RWPE2 (cell line): ENCODE measurements around the gene CACNB2.

Experiments
- ATAC-seq: fragments of 200-7000 bp; cut with Tn5 transposase; 3 replicates; pipeline ENCODE4 v1.9.1; 2021; ENCODE audit warnings: low read depth
- DNase-seq: peaks from one replicate; pipeline ENCODE4 v3.0.0-alpha.2; 2020; ENCODE audit warnings: low spot score
- H3K27ac ChIP-seq: fragments of 450-650 bp; 2 replicates; pipeline ENCODE4 v1.5.1; 2017; ENCODE audit warnings: mild to moderate bottlenecking; ENCODE audit not compliant: poor library complexity, severe bottlenecking
- H3K27me3 ChIP-seq: fragments of 250-450 bp; sonication (Bioruptor Pico); 2 replicates; pipeline ENCODE4 v1.5.1; 2021; ENCODE audit warnings: mild to moderate bottlenecking, moderate library complexity; ENCODE audit not compliant: insufficient read depth, poor library complexity, severe bottlenecking
- H3K36me3 ChIP-seq: fragments of 250-450 bp; sonication (Bioruptor Pico); 2 replicates; pipeline ENCODE4 v1.5.1; 2020; ENCODE audit warnings: low read depth, mild to moderate bottlenecking, moderate library complexity
- H3K4me1 ChIP-seq: fragments of 250-450 bp; sonication (Bioruptor Pico); 2 replicates; pipeline ENCODE4 v1.5.1; 2021; ENCODE audit warnings: mild to moderate bottlenecking, moderate library complexity; ENCODE audit not compliant: insufficient read depth, poor library complexity, severe bottlenecking
- H3K4me3 ChIP-seq: fragments of 250-450 bp; sonication (Bioruptor Pico); 2 replicates; pipeline ENCODE4 v1.5.1; 2021; ENCODE audit warnings: mild to moderate bottlenecking, moderate library complexity; ENCODE audit not compliant: severe bottlenecking
- H3K9me3 ChIP-seq: fragments of 250-450 bp; sonication (Bioruptor Pico); 2 replicates; pipeline ENCODE4 v1.5.1; 2021; ENCODE audit warnings: mild to moderate bottlenecking, moderate library complexity; ENCODE audit not compliant: severe bottlenecking
- CTCF ChIP-seq: fragments of 450-650 bp; IDR thresholded peaks from one replicate; pipeline ENCODE4 v1.5.1; 2017; ENCODE audit warnings: mild to moderate bottlenecking, moderate library complexity; ENCODE audit not compliant: poor library complexity, severe bottlenecking

Gene CACNB2

GRCh38 chr10:18142151-18142550, 1.9 kb downstream of the CACNB2 start:
- Histone ChIP-seq H3K9me3 (no peaks in the 10 kb centered on the region), H3K27ac (no peak overlapping the region), H3K4me1 (no peaks in the 10 kb centered on the region), H3K27me3 (peaks cover 34% of the 10 kb centered on the region), H3K36me3 (no peaks in the 10 kb centered on the region), H3K4me3 (no peak overlapping the region)
- no peak for DNase-seq
- no peak for ATAC-seq
- TF ChIP-seq CTCF = no peak

GRCh38 chr10:18144396-18144795, 4.2 kb downstream of the CACNB2 start:
- H3K27me3 ChIP-seq = peaks cover 33% of the 10 kb centered on the region
- no peak for DNase-seq
- H3K27ac ChIP-seq = no peak overlapping the region
- ATAC-seq = no peak
- no peaks in the 10 kb centered on the region for H3K9me3 ChIP-seq
- H3K4me1 ChIP-seq = no peaks in the 10 kb centered on the region
- no peak for TF ChIP-seq CTCF
- H3K4me3 ChIP-seq = no peak overlapping the region
- no peaks in the 10 kb centered on the region for H3K36me3 ChIP-seq

GRCh38 chr10:18144928-18145327, 4.7 kb downstream of the CACNB2 start:
- Histone ChIP-seq H3K4me1 (no peaks in the 10 kb centered on the region), H3K27ac (no peak overlapping the region), H3K9me3 (no peaks in the 10 kb centered on the region), H3K36me3 (no peaks in the 10 kb centered on the region), H3K4me3 (no peak overlapping the region), H3K27me3 (peaks cover 28% of the 10 kb centered on the region)
- TF ChIP-seq CTCF = no peak
- ATAC-seq (no peak), DNase-seq (no peak)

GRCh38 chr10:18145652-18146051, 5.4 kb downstream of the CACNB2 start:
- Histone ChIP-seq H3K9me3 (no peaks in the 10 kb centered on the region), H3K4me3 (no peak overlapping the region), H3K27me3 (peaks cover 26% of the 10 kb centered on the region), H3K36me3 (no peaks in the 10 kb centered on the region), H3K27ac (no peak overlapping the region), H3K4me1 (no peaks in the 10 kb centered on the region)
- no peak for TF ChIP-seq CTCF
- ATAC-seq (no peak), DNase-seq (no peak)

GRCh38 chr10:18149196-18149800, 9.1 kb downstream of the CACNB2 start:
- Histone ChIP-seq H3K9me3 (no peaks in the 10 kb centered on the region), H3K36me3 (no peaks in the 10 kb centered on the region), H3K4me1 (no peaks in the 10 kb centered on the region), H3K27me3 (peaks cover 2% of the 10 kb centered on the region), H3K4me3 (no peak overlapping the region), H3K27ac (no peak overlapping the region)
- DNase-seq = no peak
- no peak for ATAC-seq
- no peak for TF ChIP-seq CTCF
